NCI-H1930 (cell line): ENCODE data around the gene SLC52A3.

ENCODE experiments used
- DNase-seq, 2 experiments: peaks; one replicate each; lab custom pipeline; 2025; lab: John Stamatoyannopoulos, UW

Gene SLC52A3

GRCh38 chr20:766906-767305 is 1.4 kb downstream of the SLC52A3 start:
- DNase-seq, result no peak

DNA sequence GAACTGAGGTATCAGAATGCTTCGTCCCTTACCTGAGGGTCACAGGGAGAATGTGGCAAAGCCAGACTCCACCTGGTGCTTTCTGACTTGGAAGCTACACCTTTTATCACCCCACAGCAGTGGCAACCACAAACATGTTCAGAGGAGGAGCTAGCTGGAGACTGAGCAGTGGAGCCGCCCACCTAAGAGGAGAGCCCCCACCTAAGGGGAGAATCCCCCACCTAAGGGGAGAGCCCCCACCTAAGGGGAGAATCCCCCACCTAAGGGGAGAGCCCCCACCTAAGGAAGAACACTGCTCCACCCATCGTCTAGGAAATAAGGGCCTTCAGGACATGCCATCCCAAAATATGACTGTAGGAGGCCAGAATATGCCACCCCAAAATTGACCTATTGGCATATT is 4.0 kb downstream of the SLC52A3 start:
- DNase-seq, result no peak

GRCh38 chr20:761418-762381 is 6.6 kb downstream of the SLC52A3 start:
- DNase-seq, result no peak

DNA sequence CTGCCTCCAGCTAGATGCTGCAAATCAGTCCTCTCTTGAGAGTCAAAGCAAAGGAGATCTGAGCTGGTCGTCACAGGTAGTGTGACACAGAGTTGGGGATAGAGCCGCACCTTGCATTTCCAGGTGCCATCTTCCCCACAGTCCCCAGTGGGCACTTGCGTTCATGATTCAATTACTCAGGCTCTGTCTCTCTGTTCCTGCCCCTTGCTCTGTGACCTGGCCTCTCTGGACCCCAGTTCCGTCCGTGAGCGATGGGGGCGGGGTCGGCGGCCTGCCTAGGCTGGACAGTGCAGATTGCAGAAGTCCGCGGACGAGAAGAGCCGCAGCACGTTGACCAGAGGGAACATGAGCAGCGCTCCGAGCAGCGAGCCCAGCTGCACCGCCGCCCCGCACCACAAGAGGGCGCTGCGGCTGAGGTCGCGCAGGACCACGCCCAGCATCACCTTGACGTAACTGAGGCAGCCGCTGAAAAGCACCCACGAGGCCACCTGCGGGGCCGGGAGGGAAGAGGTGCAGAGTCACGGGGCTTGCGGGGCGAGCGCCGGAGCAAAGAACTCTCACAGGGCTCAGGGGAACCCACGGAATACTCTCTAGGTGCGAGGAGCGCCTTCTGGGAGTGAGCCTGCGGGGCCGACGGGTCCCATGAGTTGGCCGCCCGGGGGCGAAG is 7.4 kb downstream of the SLC52A3 start:
- DNase-seq, result peak; percentile 86 to 90

GRCh38 chr20:757506-757905 is 10.8 kb downstream of the SLC52A3 start:
- no peak for DNase-seq

DNA sequence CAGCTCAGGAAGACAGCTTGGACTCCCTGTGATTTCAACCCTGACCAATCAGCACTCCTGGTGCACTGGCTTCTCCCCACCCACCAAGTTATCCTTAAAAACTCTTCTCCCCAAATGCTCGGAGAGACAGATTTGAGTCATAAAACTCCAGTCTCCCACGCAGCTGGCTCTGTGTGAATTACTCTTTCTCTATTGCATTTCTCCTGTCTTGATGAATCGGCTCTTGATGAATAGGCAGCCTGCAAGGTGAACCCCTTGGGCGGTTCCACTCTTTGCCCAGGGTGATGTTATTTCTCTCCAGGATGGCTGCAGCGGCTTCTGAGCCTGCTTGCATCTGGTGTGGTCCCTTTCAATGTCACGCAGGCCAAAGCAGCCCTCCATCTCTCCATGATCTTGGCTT is 12.4 kb downstream of the SLC52A3 start:
- DNase-seq, result no peak

DNA sequence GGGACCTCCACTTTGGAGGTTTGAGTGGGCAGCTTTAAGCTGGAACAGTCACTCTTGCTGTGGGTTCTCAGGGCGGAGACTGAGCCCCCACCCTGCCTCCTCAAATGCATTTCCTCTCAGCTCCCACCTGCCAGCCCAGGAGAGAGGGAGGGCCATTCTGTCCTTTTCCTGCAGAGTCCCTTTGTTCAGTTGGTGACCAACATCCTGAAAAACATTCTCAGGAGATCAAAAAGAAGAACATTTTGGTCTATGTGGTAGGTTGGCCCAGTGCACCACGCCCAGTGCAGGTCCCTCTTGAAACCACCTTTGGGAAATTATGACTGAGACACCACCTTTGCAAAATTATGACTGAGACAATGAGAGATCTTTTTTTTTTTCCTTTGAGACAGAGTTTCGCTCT is 13.4 kb downstream of the SLC52A3 start:
- DNase-seq, result no peak

- no peak for DNase-seq
These were observed 14.2 kb downstream of the SLC52A3 start for GRCh38 chr20:753897-754635.

DNA sequence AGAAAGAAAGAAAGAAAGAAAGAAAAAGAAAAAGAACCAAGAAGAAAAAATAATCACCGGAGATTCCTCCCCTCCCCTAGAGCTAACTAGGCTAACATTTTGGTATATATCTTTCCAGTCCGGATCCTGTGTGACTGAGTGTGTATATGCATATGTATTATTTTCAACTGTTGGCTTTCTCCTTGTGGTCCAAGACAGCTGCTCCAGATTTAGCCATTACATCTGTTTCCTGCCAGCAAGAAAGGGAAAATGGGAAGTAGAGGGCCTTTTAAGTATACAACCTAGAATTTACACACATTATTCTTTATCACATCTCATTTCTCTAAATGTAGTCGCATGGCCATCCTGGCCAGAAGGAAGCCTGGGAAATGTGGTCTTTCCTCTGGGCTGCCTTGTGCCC is 15.2 kb downstream of the SLC52A3 start:
- no peak for DNase-seq

DNA sequence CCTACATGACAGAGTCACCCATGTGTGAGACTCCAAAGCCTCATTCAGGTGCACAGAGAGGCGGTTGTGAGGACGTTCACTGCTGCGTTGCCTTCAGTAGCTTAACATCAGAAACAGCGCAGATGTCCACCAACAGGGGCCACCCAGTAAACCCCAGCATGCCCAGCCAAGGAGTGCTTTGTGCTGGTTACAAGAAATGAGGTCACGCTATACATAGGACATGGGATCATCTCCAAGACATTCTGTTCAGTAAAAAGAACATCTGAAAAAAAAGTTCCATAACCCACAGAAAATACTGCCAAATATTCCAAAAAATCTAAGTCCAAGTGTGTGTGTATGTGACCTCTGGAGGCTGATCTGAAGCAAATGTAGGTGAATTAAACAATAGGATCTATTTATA is 16.0 kb downstream of the SLC52A3 start:
- no peak for DNase-seq

- DNase-seq, result no peak
These were observed 16.5 kb downstream of the SLC52A3 start for GRCh38 chr20:751761-752160.

GRCh38 chr20:750801-751200 is 17.5 kb downstream of the SLC52A3 start:
- DNase-seq, result no peak

DNA sequence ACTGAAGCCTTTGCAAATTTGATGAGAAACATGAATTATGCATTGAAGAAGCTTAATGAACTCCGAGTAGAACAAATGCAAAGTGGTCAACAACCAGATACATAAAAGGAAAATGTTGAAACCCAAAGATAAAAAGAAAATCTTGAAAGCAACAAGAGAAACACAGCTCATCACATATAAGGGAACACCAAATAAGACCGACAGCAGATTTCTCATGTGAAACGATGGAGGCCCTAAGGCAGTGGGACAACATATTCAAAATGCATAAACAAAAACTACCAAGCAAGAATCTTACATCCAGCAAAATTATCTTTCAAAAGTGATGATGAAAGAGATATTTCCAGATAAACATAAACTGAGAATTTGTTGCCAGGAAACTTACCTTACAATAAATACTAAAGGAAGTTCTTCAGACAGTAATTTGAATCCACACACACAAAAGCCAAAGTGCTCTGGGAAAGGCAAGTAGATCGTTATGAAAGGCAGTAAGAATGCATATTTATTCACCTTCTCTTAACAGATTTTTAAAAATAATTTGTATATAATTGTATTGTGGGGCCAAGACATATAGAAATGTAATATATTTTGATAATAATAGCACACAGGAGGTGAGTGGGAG is 22.5 kb downstream of the SLC52A3 start:
- no peak for DNase-seq

DNA sequence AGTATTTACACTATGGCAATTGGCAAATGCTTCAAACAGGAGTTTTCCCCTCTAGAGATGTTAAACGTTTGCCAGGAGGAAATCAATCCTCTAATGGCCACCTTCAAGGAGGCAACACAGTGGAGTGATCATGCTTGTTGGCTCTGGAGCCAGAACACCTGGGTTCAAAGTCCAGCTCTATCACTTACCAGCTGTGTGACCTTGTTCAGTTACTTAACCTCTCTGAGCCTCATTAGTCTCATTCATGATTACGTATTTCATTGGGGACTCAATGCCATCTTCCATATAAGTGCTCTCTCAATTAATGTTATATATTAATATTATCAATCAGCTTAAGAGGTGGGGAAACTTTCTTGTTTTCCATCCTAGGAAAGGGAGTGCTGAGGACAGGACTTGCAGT is 26.1 kb downstream of the SLC52A3 start:
- DNase-seq, result no peak

GRCh38 chr20:741620-742019 is 26.7 kb downstream of the SLC52A3 start:
- DNase-seq, result no peak

DNA sequence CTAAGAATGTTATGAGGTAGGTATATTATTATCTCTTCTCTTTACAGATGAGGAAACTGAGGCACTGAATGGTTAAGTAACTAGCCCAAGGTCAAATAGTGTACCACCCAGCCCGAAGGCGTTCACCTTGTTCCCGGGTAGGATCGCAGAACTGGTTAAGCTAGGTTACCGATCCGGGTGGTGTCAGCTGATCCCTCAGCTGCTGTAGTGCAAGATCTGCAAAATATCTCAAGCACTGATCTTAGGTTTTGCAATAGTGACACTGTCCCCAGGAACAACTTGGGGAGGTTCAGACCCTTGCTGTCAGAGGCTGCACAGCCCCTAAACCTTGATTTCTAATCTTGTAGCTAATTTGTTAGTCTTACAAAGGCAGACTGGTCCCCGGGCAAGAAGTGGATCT is 28.1 kb downstream of the SLC52A3 start:
- no peak for DNase-seq

- DNase-seq, result no peak
These were observed 28.6 kb downstream of the SLC52A3 start for GRCh38 chr20:739736-740135.

DNA sequence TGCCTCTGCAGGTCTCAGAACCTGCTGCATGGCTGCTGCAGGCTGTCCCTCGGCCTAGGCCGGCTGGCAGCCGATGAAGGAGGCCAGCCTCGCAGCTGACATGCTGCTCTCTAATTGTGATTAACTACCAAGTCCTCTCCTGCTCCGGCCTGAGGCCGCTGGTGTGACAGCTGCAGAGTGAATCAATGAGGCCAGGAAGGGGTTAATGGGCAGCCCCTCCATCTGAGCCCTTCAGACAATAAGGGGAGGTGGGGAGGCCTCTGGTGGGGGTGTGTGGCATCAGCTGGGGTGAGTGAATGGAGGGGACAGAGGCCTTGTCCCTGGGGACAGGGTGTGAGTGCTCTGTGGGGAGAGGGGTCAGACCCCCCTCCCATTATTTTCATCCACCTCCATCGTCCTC is 34.4 kb downstream of the SLC52A3 start:
- DNase-seq, result no peak

DNA sequence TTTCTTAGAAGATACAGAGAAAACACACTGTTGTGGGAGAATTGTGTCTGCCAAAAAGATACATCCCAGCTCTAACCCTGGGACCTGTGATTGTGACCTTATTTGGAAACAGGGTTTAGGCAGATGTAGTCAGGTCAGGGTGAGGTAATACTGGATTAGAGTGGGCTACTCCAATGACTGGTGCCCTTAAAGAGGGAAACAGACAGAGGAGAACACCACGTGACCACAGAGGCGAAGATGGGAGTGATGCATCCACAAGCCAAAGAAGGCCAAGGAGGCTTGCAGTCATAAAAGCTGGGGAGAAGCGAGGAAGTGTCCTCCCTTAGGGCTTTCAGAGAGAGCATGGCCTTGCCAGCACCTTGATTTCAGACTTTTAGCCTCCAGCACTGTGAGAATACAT is 35.6 kb downstream of the SLC52A3 start:
- no peak for DNase-seq

DNA sequence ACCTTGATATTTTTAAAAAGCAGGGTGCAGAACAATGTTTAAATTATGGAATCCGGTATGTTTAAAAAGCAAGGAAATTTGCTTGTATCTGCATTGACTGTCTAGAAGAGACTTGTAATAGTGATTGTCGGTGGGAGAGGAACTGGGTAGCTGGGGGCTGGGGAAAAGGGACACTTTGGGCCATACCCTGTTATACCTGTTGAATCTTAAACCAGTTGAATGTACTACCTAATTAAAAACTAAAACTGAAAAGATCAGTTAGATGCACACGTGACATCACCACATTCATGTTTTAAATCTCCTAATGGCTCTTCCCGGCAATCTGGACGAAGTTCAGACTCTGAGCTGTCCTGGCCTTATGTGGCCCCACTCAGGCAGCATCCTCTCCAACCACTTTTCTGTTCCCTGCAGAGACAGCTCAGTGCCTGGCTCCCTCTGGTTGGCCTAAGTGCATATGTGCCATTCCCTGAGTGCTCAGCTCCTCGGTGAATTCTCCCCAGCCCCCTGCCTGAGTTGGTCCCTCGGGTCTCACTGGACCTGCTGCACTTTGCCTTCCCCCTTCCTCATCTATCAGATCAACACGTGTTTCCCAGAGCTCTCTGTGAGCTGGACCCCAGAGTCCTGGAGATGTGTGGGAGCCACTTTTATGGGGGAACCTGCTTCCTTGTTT is 36.3 kb downstream of the SLC52A3 start:
- DNase-seq, result no peak

DNA sequence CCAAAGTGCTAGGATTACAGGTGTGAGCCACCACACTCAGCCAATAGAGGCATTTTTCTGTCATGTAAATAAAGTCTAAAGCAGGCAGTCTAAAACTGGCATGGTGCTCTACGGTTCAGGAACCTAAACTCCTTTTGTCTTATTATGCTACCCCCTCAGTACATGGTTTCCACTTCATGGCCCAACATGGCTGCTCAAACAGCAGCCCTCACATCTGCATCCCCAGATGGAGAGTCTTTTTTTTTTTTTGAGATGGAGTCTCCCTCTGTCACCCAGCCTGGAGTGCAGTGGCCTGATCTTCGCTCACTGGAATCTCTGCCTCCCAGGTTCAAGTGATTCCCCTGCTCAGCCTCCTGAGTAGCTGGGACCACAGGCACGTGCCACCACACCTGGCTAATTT is 38.3 kb downstream of the SLC52A3 start:
- no peak for DNase-seq
